ENCODE measurements around the gene C1orf87. TPM values are rescaled to one million over a fixed set of nuclear protein-coding genes. Genes with fewer than 3 reads are reported as not detected.

The C1orf87 gene
- total and polyA plus RNA-seq, 12 donors = 0.14 TPM; not detected in 11

DNA sequence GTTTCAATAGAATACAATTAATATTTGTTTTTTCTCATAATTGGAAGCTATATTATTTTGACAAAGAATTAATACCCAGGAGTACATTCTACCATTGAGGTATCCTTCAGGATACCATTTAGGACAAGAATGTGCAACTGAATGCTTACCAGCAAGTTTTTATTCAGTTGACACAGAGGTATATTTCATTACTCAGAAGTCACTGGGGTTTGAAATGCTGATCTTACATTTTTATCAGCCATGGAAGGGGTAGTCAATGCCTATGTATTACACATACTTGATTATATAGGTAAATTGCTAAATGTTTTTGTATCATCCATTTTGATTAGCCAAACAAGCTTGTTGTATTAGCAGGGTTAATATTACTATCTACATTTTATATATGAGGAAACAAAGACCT is 48.0 kb downstream of the C1orf87 start:
- no peak for TF ChIP-seq POLR2A (IDR thresholded peaks at IDR 0.05)
- TF ChIP-seq, protein P1, sequence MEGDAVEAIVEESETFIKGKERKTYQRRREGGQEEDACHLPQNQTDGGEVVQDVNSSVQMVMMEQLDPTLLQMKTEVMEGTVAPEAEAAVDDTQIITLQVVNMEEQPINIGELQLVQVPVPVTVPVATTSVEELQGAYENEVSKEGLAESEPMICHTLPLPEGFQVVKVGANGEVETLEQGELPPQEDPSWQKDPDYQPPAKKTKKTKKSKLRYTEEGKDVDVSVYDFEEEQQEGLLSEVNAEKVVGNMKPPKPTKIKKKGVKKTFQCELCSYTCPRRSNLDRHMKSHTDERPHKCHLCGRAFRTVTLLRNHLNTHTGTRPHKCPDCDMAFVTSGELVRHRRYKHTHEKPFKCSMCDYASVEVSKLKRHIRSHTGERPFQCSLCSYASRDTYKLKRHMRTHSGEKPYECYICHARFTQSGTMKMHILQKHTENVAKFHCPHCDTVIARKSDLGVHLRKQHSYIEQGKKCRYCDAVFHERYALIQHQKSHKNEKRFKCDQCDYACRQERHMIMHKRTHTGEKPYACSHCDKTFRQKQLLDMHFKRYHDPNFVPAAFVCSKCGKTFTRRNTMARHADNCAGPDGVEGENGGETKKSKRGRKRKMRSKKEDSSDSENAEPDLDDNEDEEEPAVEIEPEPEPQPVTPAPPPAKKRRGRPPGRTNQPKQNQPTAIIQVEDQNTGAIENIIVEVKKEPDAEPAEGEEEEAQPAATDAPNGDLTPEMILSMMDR (IDR thresholded peaks at IDR 0.05) = no peak
- no peaks in the 10 kb centered on the region for H3K27me3 ChIP-seq
- DNase-seq = no peak
- intact Hi-C loops (cut with DNase I) = no loop called here
- H3K4me3 ChIP-seq = no peak overlapping the region
- H3K9me3 ChIP-seq (replicated peaks in 1 of 3) = no peaks in the 10 kb centered on the region
- no peaks in the 10 kb centered on the region for H3K4me1 ChIP-seq (replicated peaks in 1 of 2)
- H3K27ac ChIP-seq = no peak overlapping the region
- no peaks in the 10 kb centered on the region for H3K36me3 ChIP-seq (replicated peaks in 1 of 2)

DNA sequence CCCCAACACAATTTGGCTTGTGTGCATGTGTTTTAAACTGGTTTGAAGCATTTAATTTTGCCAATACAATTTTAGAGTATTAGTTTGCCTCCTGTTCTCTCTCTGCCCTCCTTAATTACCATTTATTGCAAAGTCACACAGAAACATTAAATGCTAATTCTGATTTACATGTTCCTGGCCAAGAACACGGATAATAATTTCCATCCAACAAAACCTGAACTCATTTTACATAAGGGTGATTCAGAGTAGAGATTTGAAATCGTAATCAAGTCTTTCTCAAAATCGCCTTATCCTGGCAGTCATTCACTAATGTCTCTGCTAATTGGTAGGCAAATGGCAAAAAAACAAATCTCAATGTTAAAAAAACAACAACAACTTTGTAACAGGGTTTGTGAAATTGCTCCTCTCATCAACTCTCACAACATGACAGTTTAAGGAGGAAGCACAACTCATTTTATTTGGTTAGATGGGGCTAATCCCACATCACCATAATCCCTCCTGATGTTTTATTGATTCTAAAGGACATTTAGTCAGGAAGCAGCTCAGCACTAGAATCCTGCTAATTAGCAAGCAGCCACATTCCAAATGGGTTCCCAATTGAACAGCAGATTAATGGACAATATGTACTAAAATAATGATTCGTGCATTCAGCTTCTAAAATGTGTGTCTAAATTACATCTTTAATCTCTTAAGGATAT is 55.9 kb downstream of the C1orf87 start:
- Histone ChIP-seq H3K4me3 (no peak overlapping the region), H3K9me3 (replicated peaks in 1 of 3) (no peaks in the 10 kb centered on the region), H3K4me1 (replicated peaks in 1 of 2) (no peaks in the 10 kb centered on the region), H3K36me3 (replicated peaks in 1 of 2) (no peaks in the 10 kb centered on the region), H3K27me3 (no peaks in the 10 kb centered on the region), H3K27ac (no peak overlapping the region)
- DNase-seq = no peak
- WGBS, 4 donors = 66 to 70% (median 69%) methylated on average over 4 of the region's 4 CpGs
- TF ChIP-seq POLR2A (IDR thresholded peaks at IDR 0.05) = no peak
- TF ChIP-seq, protein P1 (IDR thresholded peaks at IDR 0.05) = no peak
- intact Hi-C loops (cut with DNase I) = no loop called here

DNA sequence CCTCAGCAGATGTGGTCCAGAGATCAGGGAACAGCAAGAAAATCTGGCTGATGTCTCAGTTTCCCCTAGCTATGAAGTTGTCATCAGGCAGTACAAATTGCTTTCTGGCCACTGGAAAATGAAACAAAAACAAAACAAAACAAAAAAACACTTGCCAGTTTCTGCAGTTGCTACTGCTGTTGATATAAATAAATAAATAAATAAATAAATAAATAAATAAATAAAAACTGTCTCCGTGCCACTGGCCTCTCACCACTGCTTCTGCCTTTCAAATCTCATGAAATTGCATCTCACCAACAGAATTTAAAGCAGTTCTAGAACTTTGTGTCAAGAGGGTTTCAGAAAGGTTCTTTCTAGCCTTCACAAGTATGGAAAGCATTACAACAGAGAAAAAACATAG is 62.9 kb downstream of the C1orf87 start:
- TF ChIP-seq, protein P1 (IDR thresholded peaks at IDR 0.05) = no peak
- TF ChIP-seq POLR2A (IDR thresholded peaks at IDR 0.05) = no peak
- 53 to 67% (median 59%) methylated on average over 1 of the region's 1 CpG for WGBS, 4 donors
- intact Hi-C loops (cut with DNase I) = no loop called here
- no peaks in the 10 kb centered on the region for H3K9me3 ChIP-seq (replicated peaks in 1 of 3)
- H3K4me1 ChIP-seq (replicated peaks in 1 of 2) = no peaks in the 10 kb centered on the region
- no peak overlapping the region for H3K27ac ChIP-seq
- H3K27me3 ChIP-seq = no peaks in the 10 kb centered on the region
- DNase-seq = no peak
- no peak overlapping the region for H3K4me3 ChIP-seq
- no peaks in the 10 kb centered on the region for H3K36me3 ChIP-seq (replicated peaks in 1 of 2)

DNA sequence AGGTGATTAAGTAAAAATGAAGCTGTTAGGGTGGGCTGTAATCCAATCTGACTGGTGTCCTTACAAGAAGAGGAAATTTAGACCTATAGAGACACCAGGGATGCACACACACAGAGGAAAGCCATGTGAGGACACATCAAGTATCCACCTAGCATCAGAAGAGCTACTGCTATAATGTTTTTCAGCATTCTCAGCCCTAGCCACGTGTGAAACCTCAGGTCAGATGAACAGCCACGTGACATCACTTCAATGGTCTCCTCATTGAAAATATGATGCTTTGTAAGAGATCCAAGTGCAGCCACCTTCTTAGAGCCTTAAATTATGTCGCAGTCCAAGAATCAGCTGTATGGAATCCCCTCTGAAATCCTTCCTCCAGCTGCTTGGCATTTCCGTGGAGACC is 65.1 kb downstream of the C1orf87 start:
- Histone ChIP-seq H3K4me1 (replicated peaks in 1 of 2) (no peaks in the 10 kb centered on the region), H3K36me3 (replicated peaks in 1 of 2) (no peaks in the 10 kb centered on the region), H3K27me3 (no peaks in the 10 kb centered on the region), H3K9me3 (replicated peaks in 1 of 3) (no peaks in the 10 kb centered on the region), H3K4me3 (no peak overlapping the region), H3K27ac (no peak overlapping the region)
- no peak for DNase-seq
- WGBS, 4 donors = 56 to 78% (median 70%) methylated on average over 4 of the region's 4 CpGs
- TF ChIP-seq, protein P1 (IDR thresholded peaks at IDR 0.05) = no peak
- TF ChIP-seq POLR2A (IDR thresholded peaks at IDR 0.05) = no peak
- intact Hi-C loops (cut with DNase I) = no loop called here

Data from adrenal gland (tissue), 12 donors.